Measurements from ENCODE around the gene SCN4A. TPM values are rescaled to one million over a fixed set of nuclear protein-coding genes. Genes with fewer than 3 reads are reported as not detected.
"Not testable (repeated sequence)": the region's sequence is repeated elsewhere in the genome, so short reads cannot be mapped to it uniquely, and the experiment has no call there.

SCN4A gene
- total RNA-seq, 3 donors from 2014 or later: 0.05 to 0.14 TPM; not detected in 1

DNA sequence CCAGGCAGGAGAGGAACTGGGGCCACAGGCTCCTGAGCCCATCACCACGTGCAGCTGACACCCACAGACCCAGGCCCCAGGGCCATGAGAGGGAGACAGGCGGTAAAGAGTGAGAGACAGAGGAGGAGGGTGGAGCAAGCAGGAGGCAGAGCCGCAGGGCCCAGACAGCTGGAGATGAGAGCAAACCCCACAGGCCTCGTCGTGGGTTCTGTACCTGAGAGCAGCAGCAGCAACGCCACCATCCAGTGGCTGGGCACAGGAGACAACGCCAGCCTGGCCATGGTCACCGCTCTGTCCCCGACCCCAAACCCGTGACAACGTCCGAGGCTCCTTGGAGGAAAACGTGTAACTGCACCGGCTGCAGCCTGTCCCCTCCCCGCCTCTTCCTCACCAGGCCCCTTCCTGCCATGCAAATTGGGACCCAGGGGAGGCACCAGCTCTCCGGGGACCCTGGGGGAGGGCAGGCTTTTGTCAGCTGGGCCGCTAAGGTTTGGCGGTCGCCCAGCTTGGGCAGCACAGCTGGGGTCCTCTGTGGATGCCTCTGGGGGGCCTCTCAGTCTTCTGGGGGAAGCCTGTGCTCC is 40.6 kb downstream of the SCN4A start, which contains the start of gene CD79B:
CD79B (minus strand) TSS at position 351 of the 581 bp plus-strand sequence; CDS start at position 281, 70 bp downstream.
- H3K27me3 Mint-ChIP-seq (ENCODE audit: low read depth): no peaks in the 10 kb centered on the region
- H3K4me1 Mint-ChIP-seq (ENCODE audit: low read depth): peaks cover 27% of the 10 kb centered on the region
- peak within 1 kb of the TSS; percentile 88 for H3K4me3 Mint-ChIP-seq
- no peaks in the 10 kb centered on the region for H3K9me3 Mint-ChIP-seq
- H3K36me3 Mint-ChIP-seq (ENCODE audit: insufficient read depth): no peaks in the 10 kb centered on the region
- ATAC-seq (peak; percentile 76 to 77), DNase-seq (no peak)

GRCh38 chr17:63930951-63931575 is 41.7 kb downstream of the SCN4A start:
- DNase-seq (peak; percentile 45), ATAC-seq (peak; percentile 64 to 69)
- Mint-ChIP-seq H3K4me3 (peak overlapping the region; percentile 88), H3K27me3 (ENCODE audit: low read depth) (no peaks in the 10 kb centered on the region), H3K9me3 (no peaks in the 10 kb centered on the region), H3K36me3 (ENCODE audit: insufficient read depth) (no peaks in the 10 kb centered on the region), H3K4me1 (ENCODE audit: low read depth) (peaks cover 26% of the 10 kb centered on the region)

- H3K4me1 Mint-ChIP-seq (ENCODE audit: low read depth): peaks cover 25% of the 10 kb centered on the region
- no peaks in the 10 kb centered on the region for H3K36me3 Mint-ChIP-seq (ENCODE audit: insufficient read depth)
- no peak for ATAC-seq
- H3K9me3 Mint-ChIP-seq: no peaks in the 10 kb centered on the region
- H3K27me3 Mint-ChIP-seq (ENCODE audit: low read depth): no peaks in the 10 kb centered on the region
- no peak for DNase-seq
- H3K4me3 Mint-ChIP-seq: peak overlapping the region; percentile 88
These were observed 42.6 kb downstream of the SCN4A start for GRCh38 chr17:63929860-63930766.

GRCh38 chr17:63928966-63929695 is 43.6 kb downstream of the SCN4A start:
- no peak for ATAC-seq
- H3K4me1 Mint-ChIP-seq (ENCODE audit: low read depth): peaks cover 25% of the 10 kb centered on the region
- no peaks in the 10 kb centered on the region for H3K9me3 Mint-ChIP-seq
- no peak for DNase-seq
- H3K27me3 Mint-ChIP-seq (ENCODE audit: low read depth): no peaks in the 10 kb centered on the region
- H3K4me3 Mint-ChIP-seq: no peak overlapping the region
- no peaks in the 10 kb centered on the region for H3K36me3 Mint-ChIP-seq (ENCODE audit: insufficient read depth)

- Mint-ChIP-seq H3K4me3 (no peak overlapping the region), H3K36me3 (ENCODE audit: insufficient read depth) (no peaks in the 10 kb centered on the region), H3K27me3 (ENCODE audit: low read depth) (no peaks in the 10 kb centered on the region), H3K9me3 (no peaks in the 10 kb centered on the region), H3K4me1 (ENCODE audit: low read depth) (peaks cover 24% of the 10 kb centered on the region)
- ATAC-seq (no peak), DNase-seq (no peak)
These were observed 44.5 kb downstream of the SCN4A start for GRCh38 chr17:63928172-63928666.

- no peak for DNase-seq
- Mint-ChIP-seq H3K36me3 (ENCODE audit: insufficient read depth) (no peaks in the 10 kb centered on the region), H3K4me1 (ENCODE audit: low read depth) (peaks cover 21% of the 10 kb centered on the region), H3K9me3 (no peaks in the 10 kb centered on the region), H3K27me3 (ENCODE audit: low read depth) (no peaks in the 10 kb centered on the region), H3K4me3 (no peak overlapping the region)
- ATAC-seq: no peak
These were observed 45.1 kb downstream of the SCN4A start for GRCh38 chr17:63927464-63928171.

DNA sequence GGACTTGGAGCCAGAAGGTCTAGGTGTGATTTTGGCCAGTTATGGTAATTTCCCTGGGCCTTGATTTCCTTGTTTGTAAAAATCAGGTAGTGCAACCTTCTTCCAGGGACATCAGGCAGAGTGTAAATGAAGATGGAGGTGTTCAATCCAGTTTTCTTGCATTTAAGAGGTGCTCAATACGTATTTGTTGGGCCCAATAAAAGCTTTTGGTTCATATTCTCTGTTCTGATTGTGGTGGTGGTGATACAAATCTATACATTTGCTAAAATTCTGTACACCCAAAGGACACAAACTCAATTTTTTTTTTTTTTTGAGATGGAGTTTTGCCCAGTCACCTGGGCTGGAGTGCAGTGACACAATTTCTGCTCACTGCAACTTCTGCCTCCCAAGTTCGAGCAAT is 46.6 kb downstream of the SCN4A start:
- H3K4me3 Mint-ChIP-seq: no peak overlapping the region
- no peaks in the 10 kb centered on the region for H3K9me3 Mint-ChIP-seq

DNA sequence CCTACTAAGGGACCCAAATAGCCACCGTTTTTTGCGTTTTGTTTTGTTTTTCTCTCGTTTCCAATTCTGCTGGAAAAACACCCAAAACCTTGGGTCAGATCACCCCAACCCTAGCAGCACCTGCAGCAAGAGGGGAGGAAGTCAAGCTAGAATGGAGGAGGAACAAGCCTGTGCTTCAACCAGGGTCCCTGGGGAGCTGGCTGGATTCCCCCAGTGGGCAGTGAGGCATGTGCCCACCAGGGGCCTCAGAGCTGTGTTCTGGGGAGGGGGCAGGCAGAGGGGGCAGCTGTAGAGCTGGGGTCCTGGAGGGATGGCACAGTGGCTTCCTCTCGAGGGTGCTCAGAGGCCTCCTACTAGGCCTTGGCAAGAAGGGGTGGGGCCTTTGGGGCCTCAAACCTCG is 47.1 kb downstream of the SCN4A start:
- Mint-ChIP-seq H3K4me3 (no peak overlapping the region), H3K27me3 (ENCODE audit: low read depth) (no peaks in the 10 kb centered on the region), H3K4me1 (ENCODE audit: low read depth) (peaks cover 3% of the 10 kb centered on the region), H3K36me3 (ENCODE audit: insufficient read depth) (no peaks in the 10 kb centered on the region), H3K9me3 (no peaks in the 10 kb centered on the region)
- DNase-seq: no peak
- ATAC-seq: no peak

More for the DNA sequence above, 46.6 kb downstream of the SCN4A start:
- DNase-seq: no peak
- no peak for ATAC-seq
- Mint-ChIP-seq H3K27me3 (ENCODE audit: low read depth) (no peaks in the 10 kb centered on the region), H3K36me3 (ENCODE audit: insufficient read depth) (no peaks in the 10 kb centered on the region), H3K4me1 (ENCODE audit: low read depth) (peaks cover 8% of the 10 kb centered on the region)

- not testable (repeated sequence) for H3K36me3 Mint-ChIP-seq (ENCODE audit: insufficient read depth); H3K4me1 Mint-ChIP-seq (ENCODE audit: low read depth); H3K4me3 Mint-ChIP-seq; ATAC-seq; H3K9me3 Mint-ChIP-seq; H3K27me3 Mint-ChIP-seq (ENCODE audit: low read depth); DNase-seq
These were observed 50.3 kb downstream of the SCN4A start for GRCh38 chr17:63922402-63922801.

DNA sequence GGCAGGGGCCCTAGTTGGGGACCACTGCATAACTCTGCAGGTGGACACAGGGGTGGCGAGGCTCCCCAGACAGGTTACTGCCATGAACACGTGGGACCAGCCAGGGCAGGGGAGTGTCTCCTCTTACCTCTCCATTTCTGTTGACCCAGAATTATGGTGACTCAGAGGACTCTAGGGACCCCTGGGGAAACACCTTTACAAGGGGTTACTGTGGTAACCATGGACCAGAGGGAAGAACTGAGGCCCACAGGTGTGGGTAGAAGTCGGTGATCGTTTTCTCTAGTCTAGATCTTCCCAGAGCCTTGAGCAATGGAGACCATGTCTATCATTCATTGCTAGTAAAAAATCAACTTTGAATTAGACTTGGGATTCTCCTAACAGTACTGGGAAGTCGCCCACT is 51.9 kb downstream of the SCN4A start:
- H3K27me3 Mint-ChIP-seq (ENCODE audit: low read depth); H3K9me3 Mint-ChIP-seq; H3K4me1 Mint-ChIP-seq (ENCODE audit: low read depth); DNase-seq; ATAC-seq; H3K4me3 Mint-ChIP-seq; H3K36me3 Mint-ChIP-seq (ENCODE audit: insufficient read depth): not testable (repeated sequence)

GRCh38 chr17:63920050-63920449 is 52.7 kb downstream of the SCN4A start:
- H3K27me3 Mint-ChIP-seq (ENCODE audit: low read depth); H3K4me3 Mint-ChIP-seq; H3K4me1 Mint-ChIP-seq (ENCODE audit: low read depth); DNase-seq; H3K36me3 Mint-ChIP-seq (ENCODE audit: insufficient read depth); ATAC-seq; H3K9me3 Mint-ChIP-seq: not testable (repeated sequence)

DNA sequence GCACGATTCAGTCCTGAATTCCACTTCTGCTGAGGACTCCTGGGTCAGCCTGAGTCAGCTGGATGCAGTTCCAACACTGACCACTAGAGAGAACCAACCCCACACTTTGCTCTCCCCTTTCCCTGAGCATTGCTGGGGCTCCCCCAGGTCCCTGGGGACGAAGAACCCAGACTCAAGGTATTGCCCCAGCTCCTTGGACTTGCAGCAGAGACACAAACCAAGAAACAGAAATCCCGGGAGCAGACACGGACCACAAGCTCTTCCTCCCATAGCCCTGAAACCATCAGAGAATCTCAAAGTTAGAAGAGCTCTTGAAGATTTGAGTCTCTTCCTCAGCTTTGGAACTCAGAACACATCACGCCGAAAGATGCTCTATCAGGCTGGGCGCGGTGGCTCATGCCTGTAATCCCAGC is 53.4 kb downstream of the SCN4A start:
- ATAC-seq: peak; percentile 93 to 95
- Mint-ChIP-seq H3K9me3 (no peaks in the 10 kb centered on the region), H3K4me1 (ENCODE audit: low read depth) (peaks cover 10% of the 10 kb centered on the region), H3K4me3 (no peak overlapping the region), H3K27me3 (ENCODE audit: low read depth) (no peaks in the 10 kb centered on the region), H3K36me3 (ENCODE audit: insufficient read depth) (no peaks in the 10 kb centered on the region)
- DNase-seq: peak; percentile 70

DNA sequence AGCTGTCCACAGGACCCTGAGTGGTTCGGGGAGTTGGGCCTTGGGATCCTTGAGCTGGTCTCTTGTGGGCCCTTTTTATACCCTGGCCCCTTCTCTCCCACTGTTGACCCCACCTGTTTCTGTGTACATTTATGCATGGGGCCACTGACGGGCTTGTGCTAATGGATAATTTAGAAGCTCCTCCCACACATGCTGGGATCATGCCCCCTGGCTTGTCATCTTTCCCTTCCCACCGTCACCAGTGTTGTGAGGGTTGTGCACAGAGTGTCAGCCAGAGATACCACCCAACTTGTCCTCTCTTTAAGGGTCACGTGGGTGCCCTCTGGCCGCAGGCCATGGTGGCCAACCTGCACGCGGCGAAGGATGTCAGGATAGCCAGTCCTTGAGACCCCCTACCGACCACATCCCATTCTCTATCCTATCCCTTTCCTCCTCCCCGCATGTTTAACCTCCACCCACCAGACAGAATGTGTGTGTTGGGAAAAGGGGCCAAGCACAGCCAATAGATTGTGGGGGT is 53.9 kb downstream of the SCN4A start, which contains the start of gene GH1:
GH1 (minus strand) TSS at position 51 of the 517 bp plus-strand sequence. CDS start 63 bp downstream, outside the sequence.
- not testable (repeated sequence) for H3K36me3 Mint-ChIP-seq (ENCODE audit: insufficient read depth); H3K27me3 Mint-ChIP-seq (ENCODE audit: low read depth); DNase-seq; H3K9me3 Mint-ChIP-seq; ATAC-seq; H3K4me1 Mint-ChIP-seq (ENCODE audit: low read depth); H3K4me3 Mint-ChIP-seq
